RKO (cell line): Measurements from ENCODE around the gene SOX2.
"Not testable (repeated sequence)": the region's sequence is repeated elsewhere in the genome, so short reads cannot be mapped to it uniquely, and the experiment has no call there.

Experiments used
- DNase-seq: peaks from one replicate; pipeline ENCODE4 v3.0.0-alpha.2; 2016; ENCODE audit warnings: low spot score

The SOX2 gene

GRCh38 chr3:181757694-181758306, 46.1 kb downstream of the SOX2 start:
- no peak for DNase-seq

- DNase-seq = no peak
Measured at GRCh38 chr3:181761906-181762305, 50.2 kb downstream of the SOX2 start.

- not testable (repeated sequence) for DNase-seq
Measured at GRCh38 chr3:181764033-181764432, 52.3 kb downstream of the SOX2 start.
